Measurements from ENCODE around the gene BRSK2. TPM values are rescaled to one million over a fixed set of nuclear protein-coding genes. Genes with fewer than 3 reads are reported as not detected.
"Not testable (repeated sequence)": the region's sequence is repeated elsewhere in the genome, so short reads cannot be mapped to it uniquely, and the experiment has no call there.

Gene BRSK2
- total RNA-seq, 4 donors from 2014 or later, result 0.26 to 0.30 TPM; not detected in 2

DNA sequence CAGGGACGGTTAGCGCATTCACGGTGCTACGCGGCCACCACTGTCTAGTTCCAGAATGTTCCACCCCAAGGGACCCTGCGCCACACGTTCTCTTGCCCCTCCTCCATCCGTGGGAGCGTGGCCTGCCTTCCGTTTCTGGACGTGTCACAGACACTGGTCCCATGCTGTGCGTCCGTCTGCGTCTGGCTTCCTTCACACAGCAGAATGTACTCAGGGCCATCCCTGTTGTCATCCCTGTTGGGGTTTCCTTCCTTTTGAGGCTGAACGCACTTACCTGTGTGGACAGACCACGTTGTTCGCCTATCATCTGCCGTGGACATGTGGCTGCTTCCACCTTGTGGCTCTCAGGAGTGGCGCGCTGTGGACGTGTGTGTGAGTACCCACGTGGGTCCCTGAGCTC is 24.9 kb downstream of the BRSK2 start:
- peaks cover 24% of the 10 kb centered on the region for H3K9me3 ChIP-seq
- H3K36me3 ChIP-seq, result no peaks in the 10 kb centered on the region
- no peaks in the 10 kb centered on the region for H3K4me1 ChIP-seq
- no peak for DNase-seq (ENCODE audit: low spot score in 2 of 2)
- H3K27ac ChIP-seq, result no peak overlapping the region
- TF ChIP-seq POLR2AphosphoS5 (IDR thresholded peaks at IDR 0.05) (no peak), EP300 (IDR thresholded peaks at IDR 0.05) (no peak), POLR2A (IDR thresholded peaks at IDR 0.05) (no peak)
- TF ChIP-seq, protein P1, sequence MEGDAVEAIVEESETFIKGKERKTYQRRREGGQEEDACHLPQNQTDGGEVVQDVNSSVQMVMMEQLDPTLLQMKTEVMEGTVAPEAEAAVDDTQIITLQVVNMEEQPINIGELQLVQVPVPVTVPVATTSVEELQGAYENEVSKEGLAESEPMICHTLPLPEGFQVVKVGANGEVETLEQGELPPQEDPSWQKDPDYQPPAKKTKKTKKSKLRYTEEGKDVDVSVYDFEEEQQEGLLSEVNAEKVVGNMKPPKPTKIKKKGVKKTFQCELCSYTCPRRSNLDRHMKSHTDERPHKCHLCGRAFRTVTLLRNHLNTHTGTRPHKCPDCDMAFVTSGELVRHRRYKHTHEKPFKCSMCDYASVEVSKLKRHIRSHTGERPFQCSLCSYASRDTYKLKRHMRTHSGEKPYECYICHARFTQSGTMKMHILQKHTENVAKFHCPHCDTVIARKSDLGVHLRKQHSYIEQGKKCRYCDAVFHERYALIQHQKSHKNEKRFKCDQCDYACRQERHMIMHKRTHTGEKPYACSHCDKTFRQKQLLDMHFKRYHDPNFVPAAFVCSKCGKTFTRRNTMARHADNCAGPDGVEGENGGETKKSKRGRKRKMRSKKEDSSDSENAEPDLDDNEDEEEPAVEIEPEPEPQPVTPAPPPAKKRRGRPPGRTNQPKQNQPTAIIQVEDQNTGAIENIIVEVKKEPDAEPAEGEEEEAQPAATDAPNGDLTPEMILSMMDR (IDR thresholded peaks at IDR 0.05), result no peak
- H3K27me3 ChIP-seq, result peaks cover 26% of the 10 kb centered on the region
- no peak overlapping the region for H3K4me3 ChIP-seq
- 92% methylated on average over 21 of the region's 22 CpGs for WGBS

DNA sequence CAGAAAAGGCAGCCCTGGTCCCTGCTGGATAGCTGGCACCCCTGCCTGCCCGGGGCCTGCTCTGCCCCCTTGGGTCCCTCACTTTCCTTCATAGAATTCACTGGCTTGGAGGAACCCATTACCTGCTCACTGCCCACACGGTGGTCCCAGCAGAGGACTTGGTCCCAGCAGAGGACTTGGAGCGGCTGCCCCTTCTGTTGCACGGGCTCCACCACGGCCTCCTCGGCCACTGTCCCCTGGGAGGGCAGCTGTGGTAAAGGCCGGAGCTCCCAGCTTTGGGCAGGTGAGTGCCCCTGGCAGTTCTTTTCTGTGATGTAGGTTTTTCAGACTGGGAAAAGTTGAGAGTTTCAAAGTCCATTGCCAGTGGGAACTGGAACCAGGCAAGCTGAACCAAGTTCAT is 25.9 kb downstream of the BRSK2 start:
- 89% methylated on average over 5 of the region's 7 CpGs for WGBS

DNA sequence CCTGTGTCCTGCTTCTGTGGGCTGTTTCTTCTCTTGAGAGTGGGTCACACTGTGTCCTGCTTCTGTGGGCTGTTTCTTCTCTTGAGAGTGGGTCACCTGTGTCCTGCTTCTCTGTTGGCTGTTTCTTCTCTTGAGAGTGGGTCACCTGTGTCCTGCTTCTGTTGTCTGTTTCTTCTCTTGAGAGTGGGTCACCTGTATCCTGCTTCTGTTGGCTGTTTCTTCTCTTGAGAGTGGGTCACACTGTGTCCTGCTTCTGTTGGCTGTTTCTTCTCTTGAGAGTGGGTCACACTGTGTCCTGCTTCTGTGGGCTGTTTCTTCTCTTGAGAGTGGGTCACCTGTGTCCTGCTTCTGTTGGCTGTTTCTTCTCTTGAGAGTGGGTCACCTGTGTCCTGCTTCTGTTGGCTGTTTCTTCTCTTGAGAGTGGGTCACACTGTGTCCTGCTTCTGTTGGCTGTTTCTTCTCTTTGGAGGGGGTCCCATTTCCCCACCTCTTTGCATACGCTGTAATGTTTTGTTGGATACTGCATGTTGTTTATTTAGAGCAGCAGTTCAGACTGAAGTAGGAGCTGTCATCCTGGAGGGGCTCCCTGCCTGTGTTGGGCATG is 28.6 kb downstream of the BRSK2 start:
- Histone ChIP-seq H3K9me3 (peaks cover 30% of the 10 kb centered on the region), H3K27me3 (peaks cover 11% of the 10 kb centered on the region)
- not testable (repeated sequence) for H3K27ac ChIP-seq; H3K4me3 ChIP-seq; H3K36me3 ChIP-seq; DNase-seq (ENCODE audit: low spot score in 2 of 2); H3K4me1 ChIP-seq
- 93% methylated on average over 1 of the region's 1 CpG for WGBS

More for the DNA sequence above, 25.9 kb downstream of the BRSK2 start:
- Histone ChIP-seq H3K9me3 (peaks cover 30% of the 10 kb centered on the region), H3K27ac (no peak overlapping the region), H3K27me3 (peaks cover 22% of the 10 kb centered on the region), H3K4me3 (no peak overlapping the region), H3K36me3 (no peaks in the 10 kb centered on the region), H3K4me1 (no peaks in the 10 kb centered on the region)
- DNase-seq (ENCODE audit: low spot score in 2 of 2), result no peak
- TF ChIP-seq, protein P1 (IDR thresholded peaks at IDR 0.05), result no peak
- TF ChIP-seq POLR2AphosphoS5 (IDR thresholded peaks at IDR 0.05) (no peak), POLR2A (IDR thresholded peaks at IDR 0.05) (no peak), EP300 (IDR thresholded peaks at IDR 0.05) (no peak)

DNA sequence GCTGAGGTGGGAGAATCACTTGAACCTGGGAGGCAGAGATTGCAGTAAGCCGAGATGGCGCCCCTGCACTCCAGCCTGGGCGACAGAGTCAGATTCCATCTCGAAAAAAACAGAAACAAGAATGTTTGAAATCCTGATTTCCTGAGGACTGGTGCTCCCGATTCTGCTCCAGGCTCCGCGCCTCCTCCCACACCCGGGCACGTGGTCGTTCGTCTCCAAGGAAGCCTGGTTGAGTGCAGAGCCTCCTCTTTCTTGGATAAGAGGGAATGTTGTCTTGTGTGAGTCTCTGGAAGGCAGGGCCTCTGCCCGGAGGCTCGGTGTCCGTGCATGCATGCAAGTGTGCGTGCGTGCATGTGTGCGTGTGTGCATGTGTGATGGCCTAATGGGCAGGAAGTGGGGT is 30.1 kb downstream of the BRSK2 start:
- peaks cover 30% of the 10 kb centered on the region for H3K9me3 ChIP-seq
- 92% methylated on average over 11 of the region's 17 CpGs for WGBS
- no peak for DNase-seq (ENCODE audit: low spot score in 2 of 2)
- H3K27me3 ChIP-seq, result peaks cover 16% of the 10 kb centered on the region
- no peak overlapping the region for H3K27ac ChIP-seq
- no peak for TF ChIP-seq POLR2A (IDR thresholded peaks at IDR 0.05)
- no peak for TF ChIP-seq POLR2AphosphoS5 (IDR thresholded peaks at IDR 0.05)
- TF ChIP-seq, protein P1 (IDR thresholded peaks at IDR 0.05), result no peak
- TF ChIP-seq EP300 (IDR thresholded peaks at IDR 0.05), result no peak
- no peak overlapping the region for H3K4me3 ChIP-seq
- H3K36me3 ChIP-seq, result no peaks in the 10 kb centered on the region
- H3K4me1 ChIP-seq, result no peaks in the 10 kb centered on the region

DNA sequence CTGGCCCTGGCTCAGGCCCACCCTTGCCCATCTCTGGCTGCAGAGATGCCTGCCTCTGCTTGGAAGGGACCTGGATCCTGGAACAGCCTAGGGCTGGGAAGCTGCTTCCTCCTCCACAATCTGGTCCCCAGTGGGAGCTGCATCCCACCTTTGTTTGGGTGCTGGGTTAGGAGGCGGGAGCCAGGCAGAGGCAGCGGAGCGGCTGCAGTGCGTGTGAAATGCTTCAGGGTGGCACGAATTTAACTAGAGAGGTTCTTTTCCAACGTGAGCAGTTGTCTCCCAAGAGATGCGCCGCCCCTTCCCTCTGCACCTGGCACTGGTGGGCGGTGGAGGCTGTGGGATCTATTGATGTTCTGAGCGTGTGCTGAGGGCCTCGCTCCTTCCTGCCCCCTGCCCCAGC is 31.6 kb downstream of the BRSK2 start:
- H3K27me3 ChIP-seq, result peaks cover 27% of the 10 kb centered on the region
- TF ChIP-seq POLR2AphosphoS5 (IDR thresholded peaks at IDR 0.05) (no peak), POLR2A (IDR thresholded peaks at IDR 0.05) (no peak), EP300 (IDR thresholded peaks at IDR 0.05) (no peak)
- TF ChIP-seq, protein P1 (IDR thresholded peaks at IDR 0.05), result no peak
- DNase-seq (ENCODE audit: low spot score in 2 of 2), result no peak
- WGBS, result 83% methylated on average over 10 of the region's 11 CpGs
- no peaks in the 10 kb centered on the region for H3K4me1 ChIP-seq
- H3K27ac ChIP-seq, result no peak overlapping the region
- H3K9me3 ChIP-seq, result peaks cover 30% of the 10 kb centered on the region
- H3K4me3 ChIP-seq, result no peak overlapping the region
- H3K36me3 ChIP-seq, result no peaks in the 10 kb centered on the region

DNA sequence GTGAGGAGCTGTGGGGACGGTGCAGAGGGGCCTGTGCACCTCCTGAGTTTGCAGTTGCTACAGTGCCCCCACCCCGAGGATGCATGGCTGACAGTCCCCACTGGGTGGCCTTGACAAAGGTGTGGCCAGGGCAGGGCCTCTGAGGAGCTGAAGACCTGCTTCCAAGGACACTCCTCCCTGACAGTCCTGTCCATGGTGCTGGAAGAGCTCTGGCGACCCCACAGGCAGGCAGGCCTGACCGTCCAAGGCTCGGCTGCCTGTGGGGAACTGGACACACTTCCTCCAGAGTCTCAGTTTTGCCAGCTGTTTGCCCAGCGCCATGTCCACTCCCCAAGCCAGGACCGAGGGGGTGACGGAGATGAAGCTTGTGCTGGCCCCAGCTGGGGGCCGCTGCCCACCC is 32.7 kb downstream of the BRSK2 start:
- TF ChIP-seq POLR2AphosphoS5 (IDR thresholded peaks at IDR 0.05) (no peak), POLR2A (IDR thresholded peaks at IDR 0.05) (no peak), EP300 (IDR thresholded peaks at IDR 0.05) (no peak)
- TF ChIP-seq, protein P1 (IDR thresholded peaks at IDR 0.05), result no peak
- no peaks in the 10 kb centered on the region for H3K4me1 ChIP-seq
- no peaks in the 10 kb centered on the region for H3K36me3 ChIP-seq
- DNase-seq (ENCODE audit: low spot score in 2 of 2), result no peak
- no peak overlapping the region for H3K4me3 ChIP-seq
- peaks cover 26% of the 10 kb centered on the region for H3K9me3 ChIP-seq
- WGBS, result 68% methylated on average over 7 of the region's 9 CpGs
- no peak overlapping the region for H3K27ac ChIP-seq
- peaks cover 35% of the 10 kb centered on the region for H3K27me3 ChIP-seq
